Heart right ventricle (tissue), 16 donors: ENCODE results near the gene TMEM271. TPM values are rescaled to one million over a fixed set of nuclear protein-coding genes. Genes with fewer than 3 reads are reported as not detected.

Source experiments
- ATAC-seq, 8 donors: fragments of 200-7000 bp; cut with Tn5 transposase; one replicate each; pipeline ENCODE4 v1.9.1; 2020; ENCODE audit warnings: mild to moderate bottlenecking in 8 of 8, moderate library complexity in 8 of 8, moderate number of reproducible peaks in 1 of 8
- DNase-seq, 2 donors: peaks; one replicate each; pipeline ENCODE4 v3.0.0-alpha.2; 2020
- H3K27ac ChIP-seq, 10 donors: fragments of 200-600 bp; sonication (generic) in 2 of 10; one replicate each; pipeline versions ENCODE4 v1.5.0 to v1.8.0; 2020 to 2022; ENCODE audit warnings: mild to moderate bottlenecking in 3 of 10
- H3K27me3 ChIP-seq, 7 donors: fragments of 200-600 bp; one replicate each; pipeline ENCODE4 v1.8.0; 2021 to 2022; ENCODE audit warnings: mild to moderate bottlenecking in 2 of 7
- H3K36me3 ChIP-seq, 9 donors: fragments of 200-600 bp; sonication (generic) in 1 of 9; one replicate each; pipeline versions ENCODE4 v1.5.0 to v1.8.0; 2020 to 2022; ENCODE audit warnings: mild to moderate bottlenecking in 2 of 9
- H3K4me1 ChIP-seq, 9 donors: fragments of 200-600 bp; sonication (generic) in 1 of 9; one replicate each; pipeline versions ENCODE4 v1.5.0 to v1.8.0; 2020 to 2022; ENCODE audit warnings: mild to moderate bottlenecking in 4 of 9
- H3K4me3 ChIP-seq, 10 donors: fragments of 200-600 bp; sonication (generic) in 2 of 10; one replicate each; pipeline versions ENCODE4 v1.5.0 to v1.8.0; 2020 to 2022; ENCODE audit warnings: mild to moderate bottlenecking in 7 of 10, moderate library complexity in 2 of 10
- H3K9me3 ChIP-seq, 11 donors: fragments of 200-600 bp in 10 of 11; sonication (generic) in 2 of 11; one replicate each; pipeline versions ENCODE4 v1.5.0 to v1.8.0; 2013 to 2022; ENCODE audit warnings: mild to moderate bottlenecking in 2 of 11, control low read depth in 1 of 11, moderate library complexity in 1 of 11
- CTCF ChIP-seq, 9 donors: fragments of 200-600 bp; sonication (generic) in 2 of 9; IDR thresholded peaks; one replicate each; pipeline versions ENCODE4 v1.5.0 to v1.8.0; 2021 to 2022; ENCODE audit warnings: antibody characterized with exemption in 9 of 9, mild to moderate bottlenecking in 5 of 9, moderate library complexity in 1 of 9
- WGBS, 2 donors: extraction: QIAGEN DNeasy Blood & Tissue Kit; methylation state at CpG; one replicate each; pipeline ENCODE4 v1.1.7; 2013; ENCODE audit warnings: inconsistent platforms in 1 of 2; 5-methylcytosine and 5-hydroxymethylcytosine counted together
- intact Hi-C, 10 donors: fragments of 100-400 bp; cut with DNase I; formaldehyde crosslinking; loops; one replicate each; pipeline versions ENCODE4 v1.11.1 to v1.14.2; 2022
- polyA plus RNA-seq, 2 donors: library from polyadenylated mRNA; stranded (reverse); fragments of 200-250 nt; gene quantifications; one replicate each; pipeline ENCODE4 v1.2.3, GENCODE V29; 2013
- total RNA-seq, 10 donors: library from RNA; stranded (reverse); fragmentation: NEBNext Ultra II Directional in 3 of 10; extraction: Animal tissue kit (Norgen Biotek cat#: 25700) in 3 of 10; gene quantifications; one replicate each; pipeline versions ENCODE4 v1.2.1 to v1.2.4, GENCODE V29; 2021 to 2023
- donor health status: Arrhythmogenic right ventricular cardiomyopathy.
- donor health status: ischemic (EF 13 %, LVEDD 7.1; RV severe dilation, severe dysfunction).
- donor health status: healthy with polysubstance abuse.
- donor health status: DM: no; HTN: yes; CAD: no.
- donor health status: DM: no; HTN: no; CAD: no.
- donor health status: ischemic (EF 25% LVEDD 6.9; RV normal size, moderate dysfunction).
- donor health status: ischemic (EF 25% LVEDD 5.7; RV mildly dilated, moderate dysfunction).
- donor health status: healthy.
- donor health status: DM: yes; HTN: yes; CAD: no.
- donor health status: Ischemic cardiomyopathy.
- donor health status: ischemic (EF 35%, LVEDD 5.7; RV mildly dilated, moderate dysfunction).
- donor health status: nonischemic (EF 11% LVEDD 7.7; RV severe dilation, severe dysfunction).
- donor health status: DM: yes; HTN: yes; CAD: no.
- donor health status: PGD.
- donor health status: ischemic (EF 29% LVEDD 5.4; RV normal size, mild dysfunction).
- donor health status: nonischemic (EF 23%, LVEDD 6.1; RV moderate dilation, normal function).

TMEM271 gene
- total and polyA plus RNA-seq, 12 donors, result not detected

GRCh38 chr4:621296-622070 is 45.4 kb upstream of the TMEM271 start:
- DNase-seq (no peak), ATAC-seq (no peak)
- Histone ChIP-seq H3K27me3 (peaks cover 0 to 30% (median 5%) of the 10 kb centered on the region in 7 donors), H3K9me3 (no peaks in the 10 kb centered on the region), H3K4me1 (no peaks in the 10 kb centered on the region), H3K36me3 (no peaks in the 10 kb centered on the region), H3K4me3 (no peak overlapping the region), H3K27ac (no peak overlapping the region)
- WGBS, 2 donors, result 85 to 86% methylated on average over 22 of the region's 22 CpGs
- TF ChIP-seq CTCF (IDR thresholded peaks at IDR 0.05), result no peak
- intact Hi-C loops, result no loop called here

GRCh38 chr4:620851-621261 is 44.8 kb upstream of the TMEM271 start:
- ATAC-seq (no peak), DNase-seq (no peak)
- Histone ChIP-seq H3K27ac (no peak overlapping the region), H3K36me3 (no peaks in the 10 kb centered on the region), H3K4me1 (no peaks in the 10 kb centered on the region), H3K9me3 (no peaks in the 10 kb centered on the region), H3K27me3 (peaks cover 0 to 30% (median 5%) of the 10 kb centered on the region in 7 donors), H3K4me3 (no peak overlapping the region)
- WGBS, 2 donors, result 88 to 94% methylated on average over 19 of the region's 19 CpGs
- TF ChIP-seq CTCF (IDR thresholded peaks at IDR 0.05), result no peak
- intact Hi-C loops, result no loop called here

GRCh38 chr4:620201-620600 is 44.1 kb upstream of the TMEM271 start:
- H3K9me3 ChIP-seq, result no peaks in the 10 kb centered on the region
- ATAC-seq, result no peak
- no peaks in the 10 kb centered on the region for H3K36me3 ChIP-seq
- H3K27ac ChIP-seq, result no peak overlapping the region
- 81 to 85% methylated on average over 11 of the region's 11 CpGs for WGBS, 2 donors
- no peak for DNase-seq
- intact Hi-C loops, result no loop called here
- TF ChIP-seq CTCF (IDR thresholded peaks at IDR 0.05), result no peak
- peaks cover 0 to 35% (median 0%) of the 10 kb centered on the region in 7 donors for H3K27me3 ChIP-seq
- no peak overlapping the region for H3K4me3 ChIP-seq
- H3K4me1 ChIP-seq, result no peaks in the 10 kb centered on the region

GRCh38 chr4:617644-618641 is 41.8 kb upstream of the TMEM271 start:
- intact Hi-C loops, result no loop called here
- no peak for TF ChIP-seq CTCF (IDR thresholded peaks at IDR 0.05)
- no peaks in the 10 kb centered on the region for H3K9me3 ChIP-seq
- H3K4me1 ChIP-seq, result no peaks in the 10 kb centered on the region
- H3K27me3 ChIP-seq, result peaks cover 0 to 36% (median 4%) of the 10 kb centered on the region in 7 donors
- no peaks in the 10 kb centered on the region for H3K36me3 ChIP-seq
- H3K4me3 ChIP-seq, result no peak overlapping the region
- DNase-seq (no peak), ATAC-seq (no peak)
- 66% methylated on average over 18 of the region's 18 CpGs for WGBS, 2 donors
- no peak overlapping the region for H3K27ac ChIP-seq
